HG03159 (cell line): ENCODE measurements around the gene TSC2.

Experiments used
- ATAC-seq: cut with Tn5 transposase; IDR thresholded peaks from one replicate; pipeline ENCODE4 v1.9.1; 2021; ENCODE audit warnings: mild to moderate bottlenecking, moderate library complexity; ENCODE audit not compliant: unreplicated experiment

Gene TSC2

GRCh38 chr16:2047330-2048115, at the start of gene TSC2, which contains the start of gene NTHL1:
Gene TSC2, plus strand, starts transcription at chr16:2047985. Its CDS starts 631 bp downstream, at chr16:2048616.
Gene NTHL1, minus strand, starts transcription at chr16:2047834. Its CDS starts 11 bp downstream, at chr16:2047823.
- ATAC-seq: peak; percentile 87

DNA sequence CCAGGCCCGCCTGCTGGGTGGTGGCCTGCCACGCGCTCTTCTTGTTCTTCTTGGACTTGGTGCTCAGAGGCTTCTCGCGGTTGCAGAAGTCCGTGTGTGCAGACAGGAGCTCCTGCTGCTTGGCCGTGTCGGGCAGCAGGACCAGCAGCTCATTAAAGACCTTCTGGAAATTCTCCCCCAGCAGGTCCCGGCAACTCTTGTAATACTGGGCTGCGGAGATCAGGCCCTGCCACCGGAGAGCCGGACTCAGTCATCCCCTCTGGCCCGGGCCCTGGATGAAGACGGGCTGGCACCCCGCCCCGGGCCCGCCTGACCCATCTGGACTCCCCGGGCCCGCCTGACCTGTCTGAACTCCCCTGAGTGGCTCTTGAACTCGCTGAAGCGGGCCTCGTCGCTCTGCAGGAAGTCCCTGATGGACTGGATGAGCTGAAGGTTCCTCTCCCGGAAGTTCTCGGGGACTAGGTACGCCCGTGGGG, 49.4 kb upstream of the TSC2 start:
- ATAC-seq: no peak

DNA sequence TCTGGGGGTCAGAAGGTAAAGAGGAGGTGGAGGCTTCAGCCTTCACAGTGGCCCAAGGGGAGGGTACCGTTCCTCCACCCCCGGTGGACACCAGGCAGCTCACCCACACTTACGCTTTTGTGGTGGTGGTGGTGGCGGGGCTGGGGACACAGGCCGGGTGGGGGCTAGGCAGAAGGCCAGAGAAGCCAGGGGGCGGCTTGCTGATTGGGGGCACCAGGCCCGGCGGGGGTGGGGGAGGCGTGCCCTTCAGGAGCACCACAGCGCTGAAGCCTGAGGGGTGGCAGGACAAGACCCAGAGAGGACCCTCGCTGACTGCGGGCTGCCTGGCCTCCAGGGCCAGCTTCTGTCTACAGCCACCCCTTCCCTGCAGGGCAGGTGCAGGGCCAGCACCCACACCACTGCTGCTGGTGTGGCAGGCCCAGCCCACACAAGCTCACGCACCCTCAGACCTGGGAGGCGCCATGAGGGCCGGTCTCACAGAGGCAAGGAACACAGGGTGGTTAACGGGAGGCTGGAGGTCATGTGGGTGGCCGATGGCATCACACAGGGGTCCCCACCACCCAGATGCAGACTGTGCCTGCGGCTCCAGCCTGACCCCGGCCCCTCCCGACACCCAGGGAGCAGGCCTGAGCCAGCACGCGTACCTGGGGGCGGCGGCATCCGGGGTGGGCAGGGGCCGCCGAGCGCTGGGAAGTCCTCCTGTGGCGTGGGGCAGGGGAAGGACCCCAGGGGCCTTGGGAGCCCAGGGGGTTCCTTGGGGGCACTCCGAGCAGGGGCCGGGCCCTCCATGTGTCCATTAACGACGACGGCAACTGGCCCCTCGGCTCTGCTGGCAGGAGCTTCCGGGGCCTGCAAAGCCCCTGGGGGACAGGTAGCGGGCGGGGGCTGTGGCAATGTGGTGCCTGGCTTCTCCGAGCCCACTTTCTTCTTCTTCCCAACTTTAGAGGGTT, 48.7 kb upstream of the TSC2 start:
- ATAC-seq: no peak

DNA sequence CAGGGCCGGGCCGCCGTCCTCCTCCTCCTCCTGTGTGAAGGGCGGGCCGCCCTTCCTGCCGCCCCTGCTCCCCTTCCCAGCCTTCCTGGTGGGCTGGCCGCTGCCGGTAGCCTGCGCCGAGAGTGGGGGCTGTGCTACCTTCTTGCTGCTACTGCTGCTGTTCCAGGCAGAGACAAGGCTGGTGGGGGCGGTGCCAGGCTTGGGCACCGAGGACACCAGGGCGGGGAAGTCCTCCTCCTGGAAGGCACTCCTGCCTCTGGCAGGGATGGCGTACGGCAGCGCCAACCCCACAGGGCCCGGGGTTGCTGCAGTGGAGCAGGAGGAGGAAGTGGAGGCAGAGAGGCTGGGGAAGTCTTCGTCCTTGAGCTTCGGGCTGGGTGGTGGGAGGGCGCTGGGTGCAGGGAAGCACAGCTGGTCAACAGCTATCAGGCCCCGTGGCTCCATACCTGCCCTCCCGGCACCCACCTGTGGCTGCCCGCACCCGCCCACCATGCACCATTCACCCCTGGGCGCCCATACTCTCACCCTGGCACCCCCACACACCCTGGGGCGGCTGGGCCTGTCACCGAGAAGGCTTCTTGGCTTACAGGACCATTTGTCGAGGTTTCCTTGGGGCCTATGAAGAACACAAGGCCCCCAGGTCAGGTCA, 47.8 kb upstream of the TSC2 start:
- ATAC-seq: no peak

GRCh38 chr16:2001035-2001434, 46.8 kb upstream of the TSC2 start:
- ATAC-seq: no peak

GRCh38 chr16:2001456-2002355, 46.1 kb upstream of the TSC2 start:
- no peak for ATAC-seq

GRCh38 chr16:2002406-2003230, 45.2 kb upstream of the TSC2 start:
- ATAC-seq: no peak

- no peak for ATAC-seq
Measured at GRCh38 chr16:2003231-2003826, 44.5 kb upstream of the TSC2 start.

GRCh38 chr16:2003827-2004641, 43.8 kb upstream of the TSC2 start:
- peak; percentile 64 for ATAC-seq

- no peak for ATAC-seq
Measured at GRCh38 chr16:2004795-2005517, 42.8 kb upstream of the TSC2 start.

- no peak for ATAC-seq
Measured at GRCh38 chr16:2005646-2006045, 42.1 kb upstream of the TSC2 start.

GRCh38 chr16:2006317-2006716, 41.5 kb upstream of the TSC2 start:
- ATAC-seq: no peak

DNA sequence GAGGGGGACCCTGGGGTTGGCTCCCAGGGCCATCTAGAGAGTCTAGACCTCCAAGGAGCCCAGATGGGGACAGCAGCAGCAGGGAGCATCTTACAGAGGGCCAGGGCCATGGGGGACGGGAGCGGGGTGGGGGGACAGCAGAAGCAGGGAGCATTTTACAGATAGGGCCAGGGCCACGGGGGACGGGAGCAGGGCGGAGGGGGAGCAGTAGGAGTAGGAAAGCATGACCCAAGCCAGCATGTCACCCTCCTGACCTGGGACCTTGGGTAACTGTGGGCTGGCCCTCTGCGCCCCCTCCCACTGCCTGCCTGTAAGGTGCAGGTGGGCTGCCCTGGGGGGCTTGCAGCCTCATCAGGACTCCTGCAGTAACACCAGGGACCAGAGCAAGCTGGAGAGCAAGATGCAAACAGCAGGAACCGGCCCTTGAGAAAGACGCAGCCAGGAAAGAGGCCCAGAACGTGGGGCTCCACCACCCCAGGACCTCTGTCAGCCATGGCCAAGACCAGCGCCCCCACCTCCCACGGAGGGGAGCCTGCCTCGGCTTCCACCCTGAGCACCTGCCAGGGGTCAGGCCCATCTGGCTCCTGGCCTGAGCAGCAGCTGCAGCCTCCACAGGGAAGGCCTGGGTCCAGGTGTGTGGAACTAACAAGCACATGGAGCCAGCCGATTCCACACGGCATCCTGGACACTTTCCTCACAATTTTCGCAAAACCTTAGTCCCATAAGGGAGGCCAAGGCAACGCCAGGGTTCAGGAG, 40.5 kb upstream of the TSC2 start:
- no peak for ATAC-seq

- ATAC-seq: no peak
Measured at GRCh38 chr16:2008009-2008526, 39.7 kb upstream of the TSC2 start.

GRCh38 chr16:2008631-2009163, 39.1 kb upstream of the TSC2 start:
- no peak for ATAC-seq

DNA sequence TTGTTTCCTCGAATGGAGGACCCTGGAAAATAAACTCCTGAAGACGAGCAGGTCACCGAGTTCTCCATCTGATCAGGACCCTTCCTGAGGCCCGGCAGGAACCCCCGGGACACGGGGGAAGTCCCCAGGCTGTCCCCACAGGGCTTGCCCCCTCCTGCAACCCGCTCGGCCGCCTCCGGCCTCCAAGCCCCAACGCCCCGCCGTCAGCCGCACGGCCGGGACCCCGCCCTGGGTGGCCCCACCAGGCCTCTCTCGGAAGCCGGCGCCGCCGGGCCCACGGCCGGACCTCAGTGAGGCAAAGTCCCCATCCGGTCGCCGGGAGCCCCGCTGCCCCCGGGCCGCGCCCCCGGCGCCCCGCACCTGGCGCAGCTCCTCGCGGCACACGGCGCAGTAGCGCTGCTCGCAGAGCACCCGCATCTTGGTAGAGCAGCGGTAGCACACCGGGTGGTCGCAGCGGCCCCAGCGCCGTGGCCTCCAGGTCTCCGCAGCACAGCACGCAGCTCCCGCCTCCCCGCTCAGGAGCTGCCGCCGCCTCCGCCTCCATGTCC, 38.5 kb upstream of the TSC2 start:
- peak; percentile 33 for ATAC-seq
